ENCODE measurements around the gene IL1F10.

- TF ChIP-seq, protein P1, sequence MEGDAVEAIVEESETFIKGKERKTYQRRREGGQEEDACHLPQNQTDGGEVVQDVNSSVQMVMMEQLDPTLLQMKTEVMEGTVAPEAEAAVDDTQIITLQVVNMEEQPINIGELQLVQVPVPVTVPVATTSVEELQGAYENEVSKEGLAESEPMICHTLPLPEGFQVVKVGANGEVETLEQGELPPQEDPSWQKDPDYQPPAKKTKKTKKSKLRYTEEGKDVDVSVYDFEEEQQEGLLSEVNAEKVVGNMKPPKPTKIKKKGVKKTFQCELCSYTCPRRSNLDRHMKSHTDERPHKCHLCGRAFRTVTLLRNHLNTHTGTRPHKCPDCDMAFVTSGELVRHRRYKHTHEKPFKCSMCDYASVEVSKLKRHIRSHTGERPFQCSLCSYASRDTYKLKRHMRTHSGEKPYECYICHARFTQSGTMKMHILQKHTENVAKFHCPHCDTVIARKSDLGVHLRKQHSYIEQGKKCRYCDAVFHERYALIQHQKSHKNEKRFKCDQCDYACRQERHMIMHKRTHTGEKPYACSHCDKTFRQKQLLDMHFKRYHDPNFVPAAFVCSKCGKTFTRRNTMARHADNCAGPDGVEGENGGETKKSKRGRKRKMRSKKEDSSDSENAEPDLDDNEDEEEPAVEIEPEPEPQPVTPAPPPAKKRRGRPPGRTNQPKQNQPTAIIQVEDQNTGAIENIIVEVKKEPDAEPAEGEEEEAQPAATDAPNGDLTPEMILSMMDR (IDR thresholded peaks at IDR 0.05; ENCODE audit: low read depth, low read length, poor library complexity, severe bottlenecking), result no peak
- no peak for TF ChIP-seq EZH2phosphoT487 (IDR thresholded peaks at IDR 0.05; ENCODE audit: borderline replicate concordance, low read length)
Measured at GRCh38 chr2:113089916-113090315, 22.1 kb downstream of the IL1F10 start.

All from DOHH2 (cell line).